ENCODE results near the gene ATP5PD. TPM values are rescaled to one million over a fixed set of nuclear protein-coding genes. Genes with fewer than 3 reads are reported as not detected.
A peak's percentile ranks its signal among the peaks of the same experiment; 100 is the strongest.

ATP5PD gene
- total and polyA plus RNA-seq, 2 of the 13 experiments (the other 11 are each of a cell fraction or from before 2014, with no cell fraction given): 158 to 428 TPM

DNA sequence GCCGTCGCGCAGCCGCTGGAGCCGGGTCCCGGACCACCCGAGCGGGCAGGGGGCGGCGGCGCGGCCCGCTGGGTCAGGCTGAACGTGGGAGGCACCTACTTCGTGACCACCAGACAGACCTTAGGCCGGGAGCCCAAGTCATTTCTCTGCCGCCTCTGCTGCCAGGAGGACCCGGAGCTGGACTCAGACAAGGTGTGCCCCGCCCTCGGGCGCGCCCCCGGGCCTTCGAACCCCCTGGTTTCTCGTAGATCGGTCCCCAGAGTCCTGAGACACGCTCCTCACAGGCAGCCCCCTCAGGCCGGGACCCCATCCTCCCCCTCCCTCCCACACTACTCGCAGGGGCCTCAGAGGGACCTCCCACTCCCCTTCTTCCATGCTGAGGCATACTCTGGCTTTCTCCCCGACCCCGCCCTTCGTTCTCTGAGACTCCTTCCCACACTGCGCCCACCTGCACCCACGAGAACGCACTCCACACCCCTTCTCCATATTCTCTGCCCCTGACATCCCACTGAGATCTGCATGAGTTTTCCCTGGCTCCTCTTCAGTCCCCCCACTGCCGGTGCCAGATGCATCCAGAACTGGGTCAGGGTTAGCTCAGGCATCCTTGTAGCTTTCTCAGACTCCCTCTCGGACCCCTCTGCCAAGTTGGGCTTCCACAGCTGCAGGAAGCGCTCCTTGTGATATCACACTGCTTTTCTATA lies 779 bp upstream of the ATP5PD start (continued):
- TF ChIP-seq ZNF670 (CRISPR knock-in tag; IDR thresholded peaks at IDR 0.05; ENCODE audit: borderline replicate concordance): no peak
- no peak for TF ChIP-seq SMAD9 (CRISPR knock-in tag; IDR thresholded peaks at IDR 0.05)
- peak; percentile 3 for TF ChIP-seq MED8 (CRISPR knock-in tag; IDR thresholded peaks at IDR 0.05; ENCODE audit: insufficient replicate concordance)
- no peak for TF ChIP-seq ZNF782 (CRISPR knock-in tag; IDR thresholded peaks at IDR 0.05; ENCODE audit: borderline replicate concordance)
- no peak for TF ChIP-seq HMGA1 (CRISPR knock-in tag; conservative IDR thresholded peaks at IDR 0.05)
- TF ChIP-seq SMARCE1 (IDR thresholded peaks at IDR 0.05; ENCODE audit: borderline replicate concordance): no peak
- no peak for TF ChIP-seq ZNF788 (CRISPR knock-in tag; IDR thresholded peaks at IDR 0.05; ENCODE audit: borderline replicate concordance)
- no peak for TF ChIP-seq ATF7 (IDR thresholded peaks at IDR 0.05)
- no peak for TF ChIP-seq ATF7 (CRISPR knock-in tag; IDR thresholded peaks at IDR 0.05)
- TF ChIP-seq PLRG1 (conservative IDR thresholded peaks at IDR 0.05): no peak
- TF ChIP-seq ZNF550 (CRISPR knock-in tag; IDR thresholded peaks at IDR 0.05; ENCODE audit: borderline replicate concordance): no peak
- no peak for TF ChIP-seq WIZ (CRISPR knock-in tag; IDR thresholded peaks at IDR 0.05)
- TF ChIP-seq ZNF136 (CRISPR knock-in tag; IDR thresholded peaks at IDR 0.05; ENCODE audit: low read depth): 0 out of 2 replicates have a peak, but pooled peaks have one; percentile 7
- TF ChIP-seq ATF1 (CRISPR knock-in tag; IDR thresholded peaks at IDR 0.05): no peak
- TF ChIP-seq ZBTB14 (CRISPR knock-in tag; IDR thresholded peaks at IDR 0.05): peak; percentile 19; the same call in 1 of the 2 replicates
- no peak for TF ChIP-seq GZF1 (CRISPR knock-in tag; IDR thresholded peaks at IDR 0.05)
- peak; percentile 48; the same call in 1 of the 2 replicates for TF ChIP-seq NRL (CRISPR knock-in tag; IDR thresholded peaks at IDR 0.05; ENCODE audit: borderline replicate concordance)
- TF ChIP-seq NFKB2 (CRISPR knock-in tag; IDR thresholded peaks at IDR 0.05; ENCODE audit: borderline replicate concordance): 0 out of 2 replicates have a peak, but pooled peaks have one; percentile 58
- TF ChIP-seq SALL1 (CRISPR knock-in tag; IDR thresholded peaks at IDR 0.05): peak; percentile 42; the same call in 1 of the 2 replicates
- no peak for TF ChIP-seq KDM1A (CRISPR knock-in tag; IDR thresholded peaks at IDR 0.05)
- TF ChIP-seq SRSF4 (IDR thresholded peaks at IDR 0.05; ENCODE audit: low read depth, low read length, poor library complexity, severe bottlenecking): no peak
- 0 out of 2 replicates have a peak, but pooled peaks have one; percentile 10 for TF ChIP-seq ZMYM4 (CRISPR knock-in tag; IDR thresholded peaks at IDR 0.05)
- no peak for TF ChIP-seq TARDBP (CRISPR knock-in tag; IDR thresholded peaks at IDR 0.05)
- no peak for TF ChIP-seq ERF (CRISPR knock-in tag; IDR thresholded peaks at IDR 0.05)
- no peak for TF ChIP-seq ZNF382 (CRISPR knock-in tag; IDR thresholded peaks at IDR 0.05; ENCODE audit: borderline replicate concordance)
- TF ChIP-seq EP300 (IDR thresholded peaks at IDR 0.05; ENCODE audit: low read depth in 2 of 2, low read length in 2 of 2): no peak
- TF ChIP-seq EP300 (CRISPR knock-in tag; IDR thresholded peaks at IDR 0.05; ENCODE audit: borderline replicate concordance): no peak
